ENCODE data around the gene SHROOM2.

Gene SHROOM2

DNA sequence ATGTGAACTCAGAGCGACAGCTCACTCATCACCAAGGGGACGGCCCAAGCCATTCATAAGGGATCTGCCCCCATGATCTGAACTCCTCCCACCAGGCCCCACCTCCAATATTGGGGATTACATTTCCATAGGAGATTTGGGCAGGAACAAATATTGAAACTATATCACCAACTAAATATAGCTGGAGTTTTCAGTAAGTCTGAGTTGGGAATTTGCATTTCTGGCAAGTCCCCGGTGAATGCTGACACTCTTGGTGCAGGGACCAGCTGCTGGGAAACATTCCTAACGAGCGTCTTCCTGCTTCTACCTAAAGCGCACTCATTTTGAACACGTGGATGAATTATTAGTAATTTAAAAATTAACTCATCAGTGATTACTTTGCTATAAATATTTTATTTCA is 194.2 kb downstream of the SHROOM2 start:
- no peak overlapping the region for H3K27ac ChIP-seq

DNA sequence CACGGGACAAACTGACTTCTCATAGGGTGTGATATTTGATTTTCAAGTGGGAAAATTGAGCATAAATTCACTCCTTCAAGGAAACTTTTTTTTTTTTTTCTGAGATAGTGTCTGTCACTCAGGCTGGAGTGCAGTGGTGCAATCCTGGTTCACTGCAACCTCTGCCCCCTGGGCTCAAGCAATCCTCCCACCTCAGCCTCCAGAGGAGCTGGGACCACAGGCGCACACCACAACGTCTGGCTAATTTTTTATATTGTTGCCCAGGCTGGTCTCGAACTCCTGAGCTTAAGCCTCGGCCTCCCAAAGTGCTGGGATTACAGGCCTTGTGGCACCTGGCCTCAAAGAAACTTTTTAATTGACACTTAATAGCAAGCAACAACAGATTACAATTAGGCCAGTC is 194.7 kb downstream of the SHROOM2 start:
- no peaks in the 10 kb centered on the region for H3K27me3 ChIP-seq (replicated peaks)
- in situ Hi-C loops (cut with HindIII; ENCODE audit: low pct_ligation_motif_present, low sequenced_read_pairs), result no loop called here
- no peak for DNase-seq
- no peak overlapping the region for H3K27ac ChIP-seq
- no peaks in the 10 kb centered on the region for H3K36me3 ChIP-seq (replicated peaks)
- TF ChIP-seq, protein P1, sequence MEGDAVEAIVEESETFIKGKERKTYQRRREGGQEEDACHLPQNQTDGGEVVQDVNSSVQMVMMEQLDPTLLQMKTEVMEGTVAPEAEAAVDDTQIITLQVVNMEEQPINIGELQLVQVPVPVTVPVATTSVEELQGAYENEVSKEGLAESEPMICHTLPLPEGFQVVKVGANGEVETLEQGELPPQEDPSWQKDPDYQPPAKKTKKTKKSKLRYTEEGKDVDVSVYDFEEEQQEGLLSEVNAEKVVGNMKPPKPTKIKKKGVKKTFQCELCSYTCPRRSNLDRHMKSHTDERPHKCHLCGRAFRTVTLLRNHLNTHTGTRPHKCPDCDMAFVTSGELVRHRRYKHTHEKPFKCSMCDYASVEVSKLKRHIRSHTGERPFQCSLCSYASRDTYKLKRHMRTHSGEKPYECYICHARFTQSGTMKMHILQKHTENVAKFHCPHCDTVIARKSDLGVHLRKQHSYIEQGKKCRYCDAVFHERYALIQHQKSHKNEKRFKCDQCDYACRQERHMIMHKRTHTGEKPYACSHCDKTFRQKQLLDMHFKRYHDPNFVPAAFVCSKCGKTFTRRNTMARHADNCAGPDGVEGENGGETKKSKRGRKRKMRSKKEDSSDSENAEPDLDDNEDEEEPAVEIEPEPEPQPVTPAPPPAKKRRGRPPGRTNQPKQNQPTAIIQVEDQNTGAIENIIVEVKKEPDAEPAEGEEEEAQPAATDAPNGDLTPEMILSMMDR (IDR thresholded peaks at IDR 0.05; ENCODE audit: low read depth, low read length, missing control alignments), result no peak
- no peak overlapping the region for H3K4me3 ChIP-seq (ENCODE audit: low read depth, low read length)

More for the DNA sequence above, 194.2 kb downstream of the SHROOM2 start:
- H3K27me3 ChIP-seq (replicated peaks), result no peaks in the 10 kb centered on the region
- in situ Hi-C loops (cut with HindIII; ENCODE audit: low pct_ligation_motif_present, low sequenced_read_pairs), result no loop called here
- DNase-seq, result no peak
- H3K36me3 ChIP-seq (replicated peaks), result no peaks in the 10 kb centered on the region
- TF ChIP-seq, protein P1 (IDR thresholded peaks at IDR 0.05; ENCODE audit: low read depth, low read length, missing control alignments), result no peak
- no peak overlapping the region for H3K4me3 ChIP-seq (ENCODE audit: low read depth, low read length)

DNA sequence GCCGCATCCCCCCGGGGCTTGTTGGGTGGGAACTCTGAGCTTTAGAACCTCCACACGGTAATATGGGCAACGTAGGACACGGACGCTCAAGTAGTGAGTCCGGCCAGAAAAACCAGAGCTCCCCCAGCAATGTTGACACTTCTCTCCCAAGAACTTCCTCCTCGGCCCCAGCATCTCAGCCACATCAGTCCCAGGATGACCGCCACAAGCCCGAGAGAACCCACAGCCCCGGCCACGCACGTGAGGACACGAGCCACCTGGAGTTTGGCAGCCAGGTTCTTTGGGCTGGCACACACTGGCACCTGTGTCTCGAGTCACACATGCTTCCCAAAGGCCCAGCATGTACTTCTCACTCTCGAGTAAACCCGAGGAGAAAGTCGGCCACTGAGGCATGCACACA is 197.2 kb downstream of the SHROOM2 start:
- TF ChIP-seq, protein P1 (IDR thresholded peaks at IDR 0.05; ENCODE audit: low read depth, low read length, missing control alignments), result no peak
- no peak for DNase-seq
- H3K27ac ChIP-seq, result no peak overlapping the region
- in situ Hi-C loops (cut with HindIII; ENCODE audit: low pct_ligation_motif_present, low sequenced_read_pairs), result no loop called here
- no peaks in the 10 kb centered on the region for H3K36me3 ChIP-seq (replicated peaks)
- no peaks in the 10 kb centered on the region for H3K27me3 ChIP-seq (replicated peaks)
- H3K4me3 ChIP-seq (ENCODE audit: low read depth, low read length), result no peak overlapping the region

DNA sequence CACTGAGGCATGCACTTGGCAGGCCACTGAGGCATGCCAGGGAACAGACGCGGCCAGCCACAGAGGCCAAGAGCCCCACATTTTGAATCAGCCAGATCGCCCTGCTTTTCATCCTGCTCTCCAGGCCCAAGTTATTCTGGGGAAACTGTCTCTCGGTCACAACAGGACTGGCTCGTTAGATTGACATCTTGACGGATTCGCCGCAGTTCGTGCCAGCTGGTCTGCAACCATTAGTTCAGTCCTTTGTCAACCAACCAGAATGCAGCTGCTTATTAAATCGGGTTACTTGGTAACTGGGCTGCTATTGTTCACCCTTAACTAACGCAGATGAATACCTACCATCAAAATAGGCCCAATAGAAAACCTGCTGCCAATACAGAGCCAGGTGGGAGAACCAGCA is 197.6 kb downstream of the SHROOM2 start:
- Histone ChIP-seq H3K4me3 (ENCODE audit: low read depth, low read length) (no peak overlapping the region), H3K27me3 (replicated peaks) (no peaks in the 10 kb centered on the region), H3K27ac (no peak overlapping the region), H3K36me3 (replicated peaks) (no peaks in the 10 kb centered on the region)
- no peak for DNase-seq
- in situ Hi-C loops (cut with HindIII; ENCODE audit: low pct_ligation_motif_present, low sequenced_read_pairs), result no loop called here
- TF ChIP-seq, protein P1 (IDR thresholded peaks at IDR 0.05; ENCODE audit: low read depth, low read length, missing control alignments), result no peak

DNA sequence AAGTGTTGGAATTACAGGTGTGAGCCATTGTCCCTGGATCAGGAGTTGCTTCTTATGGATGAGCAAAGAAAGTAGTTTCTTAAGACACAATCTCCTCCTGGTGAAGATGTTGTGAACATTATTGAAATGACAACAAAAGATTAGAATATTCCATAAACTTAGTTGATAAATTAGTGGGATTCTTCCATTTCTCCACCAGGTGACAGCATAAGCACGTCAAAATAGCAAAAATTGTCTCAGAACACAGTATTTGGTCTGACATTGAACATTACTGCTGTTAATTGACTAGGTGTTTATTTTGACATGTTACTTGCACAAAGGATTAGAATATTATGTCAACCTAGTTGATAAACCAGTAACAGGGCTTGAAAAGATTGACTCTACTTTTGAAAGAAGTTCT is 202.5 kb downstream of the SHROOM2 start:
- Histone ChIP-seq H3K4me3 (ENCODE audit: low read depth, low read length) (no peak overlapping the region), H3K27ac (no peak overlapping the region), H3K36me3 (replicated peaks) (no peaks in the 10 kb centered on the region), H3K27me3 (replicated peaks) (no peaks in the 10 kb centered on the region)
- in situ Hi-C loops (cut with HindIII; ENCODE audit: low pct_ligation_motif_present, low sequenced_read_pairs), result no loop called here
- TF ChIP-seq, protein P1 (IDR thresholded peaks at IDR 0.05; ENCODE audit: low read depth, low read length, missing control alignments), result peak; percentile 24
- DNase-seq, result no peak

DNA sequence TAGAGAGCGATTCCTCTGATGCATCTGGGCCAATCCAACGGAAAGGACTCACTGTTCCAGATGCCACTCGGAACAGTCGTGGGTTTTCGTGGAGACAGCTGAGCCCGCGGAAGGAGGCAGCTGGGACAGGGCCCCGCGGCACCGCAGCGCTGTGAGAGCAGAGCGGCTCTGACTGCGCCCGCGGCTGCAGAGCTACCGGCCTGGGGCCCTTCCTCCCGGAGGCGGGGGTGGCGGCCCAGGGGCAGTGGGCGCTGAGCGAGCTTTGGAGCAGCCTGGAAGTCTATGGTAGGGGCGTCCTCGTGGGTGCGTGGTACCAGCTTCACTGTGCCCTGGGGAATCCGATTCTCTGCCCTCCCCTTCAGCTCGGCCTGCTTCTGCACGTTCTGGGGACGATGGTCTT is 205.8 kb downstream of the SHROOM2 start:
- in situ Hi-C loops (cut with HindIII; ENCODE audit: low pct_ligation_motif_present, low sequenced_read_pairs), result no loop called here
- TF ChIP-seq, protein P1 (IDR thresholded peaks at IDR 0.05; ENCODE audit: low read depth, low read length, missing control alignments), result no peak
- Histone ChIP-seq H3K27ac (no peak overlapping the region), H3K36me3 (replicated peaks) (no peaks in the 10 kb centered on the region), H3K27me3 (replicated peaks) (no peaks in the 10 kb centered on the region), H3K4me3 (ENCODE audit: low read depth, low read length) (no peak overlapping the region)
- DNase-seq, result no peak
